Right cardiac atrium (tissue), 5 donors: ENCODE data around the gene NPAS1. TPM values are rescaled to one million over a fixed set of nuclear protein-coding genes. Genes with fewer than 3 reads are reported as not detected.

Experiments used
- ATAC-seq, 2 donors: fragments of 200-7000 bp; cut with Tn5 transposase; one replicate each; pipeline versions ENCODE4 v1.8.0 to v1.9.1; 2020; ENCODE audit warnings: moderate library complexity in 2 of 2, mild to moderate bottlenecking in 1 of 2
- DNase-seq, 3 donors: peaks; one replicate each; pipeline ENCODE4 v3.0.0-alpha.2; 2020
- H3K27ac ChIP-seq: one replicate; pipeline ENCODE4 v1.5.1; 2013; ENCODE audit warnings: mild to moderate bottlenecking, low read length, control low read depth, moderate library complexity
- H3K27me3 ChIP-seq: one replicate; pipeline ENCODE4 v1.6.1; 2013; ENCODE audit not compliant: control insufficient read depth, insufficient read depth
- H3K4me1 ChIP-seq: one replicate; pipeline ENCODE4 v1.6.1; 2013; ENCODE audit warnings: low read length; ENCODE audit not compliant: control insufficient read depth, insufficient read depth
- H3K4me3 ChIP-seq: one replicate; pipeline ENCODE4 v1.5.1; 2013; ENCODE audit warnings: low read length, control low read depth
- H3K9me3 ChIP-seq: one replicate; pipeline ENCODE4 v1.6.1; 2013; ENCODE audit warnings: low read length; ENCODE audit not compliant: control insufficient read depth
- WGBS: extraction: QIAGEN DNeasy Blood & Tissue Kit; methylation state at CpG from one replicate; pipeline ENCODE4 v1.1.7; 2013; 5-methylcytosine and 5-hydroxymethylcytosine counted together
- intact Hi-C, 4 donors: fragments of 100-400 bp; cut with DNase I; formaldehyde crosslinking; loops; one replicate each; pipeline versions ENCODE4 v1.11.0 to v1.14.0; 2022 to 2023
- polyA plus RNA-seq: library from polyadenylated mRNA; stranded (reverse); fragments of 200-250 nt; gene quantifications from one replicate; pipeline ENCODE4 v1.2.3, GENCODE V29; 2013
- total RNA-seq, 4 donors: library from RNA; stranded (reverse); fragmentation: NEBNext Ultra II Directional; extraction: Animal tissue kit (Norgen Biotek cat#: 25700); gene quantifications; one replicate each; pipeline ENCODE4 v1.2.1, GENCODE V29; 2021
- donor health status: healthy with polysubstance abuse.
- donor health status: DM: no; HTN: yes; CAD: no.
- donor health status: DM: no; HTN: no; CAD: no.
- donor health status: DM: no; HTN: yes; CAD: no; lungs with severe emphysema.
- donor health status: DM: yes; HTN: yes; CAD: no.

NPAS1 gene
- total and polyA plus RNA-seq, 5 donors = 0.24 to 0.91 (median 0.45) TPM

- intact Hi-C loops = loop anchor here in 1 of 4 donors (5.0 kb wide), 1 partner anchor 40 kb away; no protein-coding TSS in a partner anchor
- no peaks in the 10 kb centered on the region for H3K9me3 ChIP-seq
- no peaks in the 10 kb centered on the region for H3K4me1 ChIP-seq
- no peak for DNase-seq
- no peak overlapping the region for H3K4me3 ChIP-seq
- no peak for ATAC-seq
- WGBS = 97% methylated on average over 5 of the region's 5 CpGs
- no peaks in the 10 kb centered on the region for H3K27me3 ChIP-seq
- H3K27ac ChIP-seq = no peak overlapping the region
Measured at GRCh38 chr19:47082493-47082892, 62.9 kb downstream of the NPAS1 start.

DNA sequence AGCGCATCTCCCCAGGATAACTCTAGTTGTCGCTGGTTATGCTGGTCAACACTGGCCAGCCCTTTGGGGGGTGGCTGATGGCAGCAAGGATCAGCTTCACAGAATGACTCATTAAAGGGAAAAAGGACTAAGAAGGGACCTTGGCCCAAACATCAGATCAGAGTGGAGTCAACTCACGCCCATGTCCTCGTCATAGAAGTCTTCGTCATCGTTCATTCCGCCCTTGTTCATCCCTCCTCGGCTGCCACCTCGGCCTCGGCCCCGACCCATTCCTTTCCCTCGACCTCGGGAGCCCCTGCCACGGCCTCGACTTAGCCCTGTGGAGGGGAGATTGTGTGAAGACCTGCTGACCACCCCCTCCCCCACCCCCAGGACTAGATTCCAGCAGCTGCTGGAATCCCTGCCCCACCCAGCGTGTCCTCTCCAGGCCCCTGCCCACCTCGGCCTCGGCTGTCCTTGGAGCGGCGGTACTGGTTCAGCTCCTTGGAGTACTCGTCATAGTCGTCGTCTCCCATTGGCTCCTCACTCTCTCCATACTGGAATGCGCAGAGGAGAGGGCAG, 65.3 kb downstream of the NPAS1 start:
- DNase-seq = peak in 1 of 3 donors; percentile 20
- Histone ChIP-seq H3K9me3 (no peaks in the 10 kb centered on the region), H3K27me3 (no peaks in the 10 kb centered on the region), H3K27ac (no peak overlapping the region), H3K4me1 (no peaks in the 10 kb centered on the region), H3K4me3 (no peak overlapping the region)
- WGBS = 94% methylated on average over 24 of the region's 24 CpGs
- ATAC-seq = no peak
- intact Hi-C loops = loop anchor here in 1 of 4 donors (5.0 kb wide), 1 partner anchor 37 kb away; no protein-coding TSS in a partner anchor

DNA sequence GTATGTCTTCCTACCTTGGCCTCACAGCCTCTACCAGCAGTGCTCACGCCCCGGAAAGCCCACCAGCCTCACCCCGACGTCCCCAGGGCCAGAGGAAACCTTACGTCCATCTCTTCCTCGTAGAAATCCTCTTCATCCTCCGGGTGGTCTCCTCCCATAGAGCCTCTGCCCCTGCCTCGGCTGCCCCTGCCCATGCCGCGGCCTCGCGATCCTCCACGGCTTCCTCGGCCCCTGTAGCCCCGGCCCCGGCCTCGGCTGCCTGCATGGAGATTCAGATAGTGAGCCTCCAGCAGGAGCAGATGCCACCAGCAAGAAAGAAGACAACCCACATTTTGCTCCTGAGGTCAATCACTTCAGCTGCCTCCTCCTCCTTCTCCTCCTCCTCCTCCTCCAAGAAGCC, 66.6 kb downstream of the NPAS1 start:
- intact Hi-C loops = no loop called here
- H3K9me3 ChIP-seq = no peaks in the 10 kb centered on the region
- 93% methylated on average over 17 of the region's 17 CpGs for WGBS
- H3K27ac ChIP-seq = no peak overlapping the region
- ATAC-seq (no peak), DNase-seq (peak in 1 of 3 donors; percentile 24)
- no peak overlapping the region for H3K4me3 ChIP-seq
- no peaks in the 10 kb centered on the region for H3K27me3 ChIP-seq
- H3K4me1 ChIP-seq = no peaks in the 10 kb centered on the region

GRCh38 chr19:47089767-47090350, 70.2 kb downstream of the NPAS1 start:
- Histone ChIP-seq H3K4me1 (peaks cover 3% of the 10 kb centered on the region), H3K9me3 (no peaks in the 10 kb centered on the region), H3K4me3 (no peak overlapping the region), H3K27ac (no peak overlapping the region), H3K27me3 (no peaks in the 10 kb centered on the region)
- intact Hi-C loops = no loop called here
- DNase-seq (peak in 1 of 3 donors; percentile 18), ATAC-seq (no peak)
- WGBS = 95% methylated on average over 21 of the region's 21 CpGs

DNA sequence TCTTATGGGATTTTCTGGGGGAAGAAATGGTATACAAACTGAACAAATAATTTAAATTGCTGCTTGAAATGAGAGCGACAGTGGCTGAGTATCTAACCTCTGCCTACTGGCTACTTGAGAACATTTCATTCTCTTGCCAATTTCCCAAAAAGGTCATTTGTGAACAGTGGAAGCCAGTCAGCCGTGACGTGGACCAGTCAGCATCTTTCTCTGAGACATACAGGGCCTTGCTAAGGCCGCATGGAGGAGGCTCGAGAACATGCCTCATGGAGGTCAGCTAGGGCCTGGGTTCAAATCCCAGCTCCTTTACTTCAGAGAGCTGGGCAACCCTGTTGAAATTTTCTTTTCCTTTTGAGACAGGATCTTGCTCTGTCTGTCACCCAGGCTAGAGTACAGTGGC, 73.6 kb downstream of the NPAS1 start:
- no peak overlapping the region for H3K4me3 ChIP-seq
- peaks cover 23% of the 10 kb centered on the region for H3K4me1 ChIP-seq
- 64% methylated on average over 5 of the region's 5 CpGs for WGBS
- DNase-seq (peak in 1 of 3 donors; percentile 64), ATAC-seq (no peak)
- no peaks in the 10 kb centered on the region for H3K9me3 ChIP-seq
- intact Hi-C loops = no loop called here
- peak overlapping the region; percentile 57 for H3K27ac ChIP-seq
- no peaks in the 10 kb centered on the region for H3K27me3 ChIP-seq

DNA sequence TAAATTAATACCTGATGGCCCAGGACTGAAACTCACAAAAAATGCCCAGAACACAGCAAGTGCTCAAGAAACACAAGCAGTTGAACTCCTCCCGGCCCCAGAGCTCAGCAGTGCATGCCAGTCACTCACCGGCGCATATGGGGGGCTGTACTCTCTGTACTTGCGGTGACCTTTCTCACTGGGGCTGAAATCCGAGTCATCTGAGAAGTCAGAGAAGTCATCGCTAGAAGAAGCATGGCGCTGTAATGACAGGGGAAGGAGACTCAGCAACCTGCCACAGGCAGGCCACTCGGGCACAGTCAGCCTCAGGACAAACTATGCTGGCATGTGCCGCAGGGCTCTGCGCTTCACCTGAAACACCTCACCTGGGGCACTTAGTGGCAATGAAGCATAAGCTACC, 74.2 kb downstream of the NPAS1 start:
- DNase-seq (no peak), ATAC-seq (no peak)
- intact Hi-C loops = no loop called here
- WGBS = 84% methylated on average over 10 of the region's 10 CpGs
- Histone ChIP-seq H3K27ac (no peak overlapping the region), H3K4me3 (no peak overlapping the region), H3K4me1 (peaks cover 25% of the 10 kb centered on the region), H3K9me3 (no peaks in the 10 kb centered on the region), H3K27me3 (no peaks in the 10 kb centered on the region)

DNA sequence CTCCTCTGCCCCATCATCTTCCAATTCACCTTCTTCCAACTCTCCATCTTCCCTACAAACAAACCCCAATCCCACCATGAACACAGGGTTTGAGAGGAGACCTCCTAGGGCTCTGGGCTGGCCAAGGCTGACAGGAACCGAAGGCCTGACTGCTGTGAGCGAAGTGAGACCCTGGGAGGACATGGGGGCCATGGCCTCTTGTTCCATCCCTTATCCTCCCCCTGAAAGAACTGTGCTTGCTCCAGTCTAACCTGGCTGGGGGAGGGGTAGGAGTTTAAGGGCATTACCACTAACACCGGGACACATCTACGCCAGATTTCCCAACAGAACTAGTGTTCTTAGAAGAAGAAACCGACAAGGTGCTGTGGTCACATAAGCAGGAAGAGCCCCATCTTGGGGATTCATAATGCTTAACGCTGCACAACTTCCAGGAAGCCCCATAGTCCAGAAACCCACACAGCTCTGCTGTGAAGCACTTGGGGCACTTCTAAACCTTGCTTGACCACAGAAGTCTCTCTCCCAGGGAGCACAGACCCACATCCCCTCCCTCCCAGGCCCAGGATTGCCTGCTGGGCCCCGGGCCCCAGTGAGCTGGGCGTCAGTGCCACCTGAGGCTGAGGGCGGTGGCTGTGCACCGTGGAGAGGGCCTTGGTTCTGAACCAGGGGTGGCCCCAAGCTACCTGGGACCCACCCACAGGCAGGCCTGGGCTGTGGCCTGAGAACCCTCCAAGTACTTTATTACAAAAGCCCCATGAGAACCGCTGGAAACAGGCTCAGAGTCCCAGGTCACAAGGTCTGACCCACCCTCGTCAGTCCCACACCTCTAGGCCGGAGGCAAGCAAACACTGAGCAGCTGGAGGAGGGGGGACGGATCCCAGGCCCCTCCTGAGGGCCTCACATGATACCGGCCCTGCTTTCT, 75.2 kb downstream of the NPAS1 start:
- Histone ChIP-seq H3K27me3 (no peaks in the 10 kb centered on the region), H3K27ac (peak overlapping the region; percentile 14), H3K4me3 (no peak overlapping the region), H3K4me1 (peaks cover 25% of the 10 kb centered on the region), H3K9me3 (no peaks in the 10 kb centered on the region)
- intact Hi-C loops = no loop called here
- WGBS = 76% methylated on average over 15 of the region's 15 CpGs
- DNase-seq = peak in 1 of 3 donors; percentile 58
- ATAC-seq = peak in 1 of 2 donors; percentile 17

Other genes with a start within 250 kb of the NPAS1 start
- 10 to 100 TPM; 16.9 to 45.6 (median 24.7) TPM for gene SLC1A5, start 231.2 kb upstream of the NPAS1 start, total RNA-seq
- gene SLC1A5, start 231.2 kb upstream of the NPAS1 start, polyA plus RNA-seq = 15.9 TPM
- 100 to 1,000 TPM in 1 of 4 donors, 10 to 100 TPM in 3; 83.0 to 102 (median 93.9) TPM for gene AP2S1, start 169.0 kb upstream of the NPAS1 start, total RNA-seq
- gene AP2S1, start 169.0 kb upstream of the NPAS1 start, polyA plus RNA-seq = 90.5 TPM
- gene ARHGAP35, start 158.8 kb upstream of the NPAS1 start, total RNA-seq = 10 to 100 TPM; 71.5 to 85.6 (median 77.1) TPM
- 46.6 TPM for gene ARHGAP35, start 158.8 kb upstream of the NPAS1 start, polyA plus RNA-seq
- gene TMEM160, start 28.8 kb downstream of the NPAS1 start, total RNA-seq = 10 to 100 TPM; 33.9 to 40.9 (median 36.2) TPM
- 16.2 TPM for gene TMEM160, start 28.8 kb downstream of the NPAS1 start, polyA plus RNA-seq
- gene ZC3H4, start 93.9 kb downstream of the NPAS1 start, total RNA-seq = 10 to 100 TPM; 25.6 to 27.7 (median 26.8) TPM
- gene ZC3H4, start 93.9 kb downstream of the NPAS1 start, polyA plus RNA-seq = 12.4 TPM
- gene SAE1, start 111.0 kb downstream of the NPAS1 start, total RNA-seq = 10 to 100 TPM; 49.1 to 57.0 (median 53.5) TPM
- 34.0 TPM for gene SAE1, start 111.0 kb downstream of the NPAS1 start, polyA plus RNA-seq
- 1 to 10 TPM; 2.1 to 4.3 (median 4.0) TPM for gene BBC3, start 211.4 kb downstream of the NPAS1 start, total RNA-seq
- 3.4 TPM for gene BBC3, start 211.4 kb downstream of the NPAS1 start, polyA plus RNA-seq
- 10 to 100 TPM; 18.1 to 27.5 (median 22.4) TPM for gene CCDC9, start 236.7 kb downstream of the NPAS1 start, total RNA-seq
- 27.8 TPM for gene CCDC9, start 236.7 kb downstream of the NPAS1 start, polyA plus RNA-seq